Measurements from ENCODE around the gene ALK. TPM values are rescaled to one million over a fixed set of nuclear protein-coding genes. Genes with fewer than 3 reads are reported as not detected.

ALK gene
- polyA plus RNA-seq, 4 donors = 0.04 to 0.98 TPM; not detected in 2

GRCh38 chr2:29367986-29368658 lies 553.3 kb downstream of the ALK start:
- DNase-seq = no peak
- Histone ChIP-seq H3K27ac (ENCODE audit: low read depth in 1 of 3, low read length in 2 of 3) (no peak overlapping the region), H3K36me3 (ENCODE audit: control insufficient read depth in 3 of 3, insufficient read depth in 2 of 3, low read depth in 1 of 3, low read length in 3 of 3) (no peaks in the 10 kb centered on the region), H3K4me3 (ENCODE audit: low read depth in 1 of 3, low read length in 3 of 3) (no peak overlapping the region), H3K27me3 (ENCODE audit: control insufficient read depth in 3 of 3, insufficient read depth in 3 of 3, low read length in 3 of 3) (peaks cover 0 to 3% (median 0%) of the 10 kb centered on the region in 3 donors), H3K4me1 (ENCODE audit: control insufficient read depth in 3 of 3, insufficient read depth in 2 of 3, low read depth in 1 of 3, low read length in 2 of 3) (no peaks in the 10 kb centered on the region), H3K9me3 (ENCODE audit: control insufficient read depth in 2 of 2, insufficient read depth in 1 of 2, low read depth in 1 of 2, low read length in 1 of 2) (no peaks in the 10 kb centered on the region)
- FAIRE-seq = no peak
- WGBS, 3 donors = 87 to 94% (median 89%) methylated on average over 3 of the region's 3 CpGs

- DNase-seq (no peak), FAIRE-seq (no peak)
- Histone ChIP-seq H3K27ac (ENCODE audit: low read depth in 1 of 3, low read length in 2 of 3) (no peak overlapping the region), H3K4me3 (ENCODE audit: low read depth in 1 of 3, low read length in 3 of 3) (no peak overlapping the region), H3K27me3 (ENCODE audit: control insufficient read depth in 3 of 3, insufficient read depth in 3 of 3, low read length in 3 of 3) (peaks cover 0 to 3% (median 2%) of the 10 kb centered on the region in 3 donors), H3K9me3 (ENCODE audit: control insufficient read depth in 2 of 2, insufficient read depth in 1 of 2, low read depth in 1 of 2, low read length in 1 of 2) (no peaks in the 10 kb centered on the region), H3K4me1 (ENCODE audit: control insufficient read depth in 3 of 3, insufficient read depth in 2 of 3, low read depth in 1 of 3, low read length in 2 of 3) (no peaks in the 10 kb centered on the region), H3K36me3 (ENCODE audit: control insufficient read depth in 3 of 3, insufficient read depth in 2 of 3, low read depth in 1 of 3, low read length in 3 of 3) (no peaks in the 10 kb centered on the region)
- WGBS, 3 donors = 80 to 87% (median 82%) methylated on average over 2 of the region's 2 CpGs
Observed at GRCh38 chr2:29363111-29363510, 558.3 kb downstream of the ALK start.

GRCh38 chr2:29361231-29361630 lies 560.2 kb downstream of the ALK start:
- H3K27me3 ChIP-seq (ENCODE audit: control insufficient read depth in 3 of 3, insufficient read depth in 3 of 3, low read length in 3 of 3) = peaks cover 0 to 2% (median 2%) of the 10 kb centered on the region in 3 donors
- H3K36me3 ChIP-seq (ENCODE audit: control insufficient read depth in 3 of 3, insufficient read depth in 2 of 3, low read depth in 1 of 3, low read length in 3 of 3) = no peaks in the 10 kb centered on the region
- H3K4me3 ChIP-seq (ENCODE audit: low read depth in 1 of 3, low read length in 3 of 3) = no peak overlapping the region
- 67 to 89% (median 83%) methylated on average over 6 of the region's 6 CpGs for WGBS, 3 donors
- FAIRE-seq (no peak), DNase-seq (no peak)
- no peak overlapping the region for H3K27ac ChIP-seq (ENCODE audit: low read depth in 1 of 3, low read length in 2 of 3)
- H3K9me3 ChIP-seq (ENCODE audit: control insufficient read depth in 2 of 2, insufficient read depth in 1 of 2, low read depth in 1 of 2, low read length in 1 of 2) = no peaks in the 10 kb centered on the region
- H3K4me1 ChIP-seq (ENCODE audit: control insufficient read depth in 3 of 3, insufficient read depth in 2 of 3, low read depth in 1 of 3, low read length in 2 of 3) = no peaks in the 10 kb centered on the region

- WGBS, 3 donors = 48 to 57% (median 51%) methylated on average over 3 of the region's 3 CpGs
- H3K4me1 ChIP-seq (ENCODE audit: control insufficient read depth in 3 of 3, insufficient read depth in 2 of 3, low read depth in 1 of 3, low read length in 2 of 3) = no peaks in the 10 kb centered on the region
- no peak for FAIRE-seq
- no peak for DNase-seq
- no peaks in the 10 kb centered on the region for H3K36me3 ChIP-seq (ENCODE audit: control insufficient read depth in 3 of 3, insufficient read depth in 2 of 3, low read depth in 1 of 3, low read length in 3 of 3)
- H3K27ac ChIP-seq (ENCODE audit: low read depth in 1 of 3, low read length in 2 of 3) = no peak overlapping the region
- H3K4me3 ChIP-seq (ENCODE audit: low read depth in 1 of 3, low read length in 3 of 3) = no peak overlapping the region
- peaks cover 0 to 2% (median 0%) of the 10 kb centered on the region in 3 donors for H3K27me3 ChIP-seq (ENCODE audit: control insufficient read depth in 3 of 3, insufficient read depth in 3 of 3, low read length in 3 of 3)
- H3K9me3 ChIP-seq (ENCODE audit: control insufficient read depth in 2 of 2, insufficient read depth in 1 of 2, low read depth in 1 of 2, low read length in 1 of 2) = no peaks in the 10 kb centered on the region
Observed at GRCh38 chr2:29360016-29360784, 561.2 kb downstream of the ALK start.

GRCh38 chr2:29353403-29353991 lies 567.9 kb downstream of the ALK start:
- WGBS, 3 donors = 87 to 96% (median 93%) methylated on average over 1 of the region's 1 CpG
- H3K27me3 ChIP-seq (ENCODE audit: control insufficient read depth in 3 of 3, insufficient read depth in 3 of 3, low read length in 3 of 3) = no peaks in the 10 kb centered on the region
- no peak for FAIRE-seq
- H3K4me3 ChIP-seq (ENCODE audit: low read depth in 1 of 3, low read length in 3 of 3) = no peak overlapping the region
- H3K9me3 ChIP-seq (ENCODE audit: control insufficient read depth in 2 of 2, insufficient read depth in 1 of 2, low read depth in 1 of 2, low read length in 1 of 2) = no peaks in the 10 kb centered on the region
- no peak for DNase-seq
- no peaks in the 10 kb centered on the region for H3K36me3 ChIP-seq (ENCODE audit: control insufficient read depth in 3 of 3, insufficient read depth in 2 of 3, low read depth in 1 of 3, low read length in 3 of 3)
- no peak overlapping the region for H3K27ac ChIP-seq (ENCODE audit: low read depth in 1 of 3, low read length in 2 of 3)
- no peaks in the 10 kb centered on the region for H3K4me1 ChIP-seq (ENCODE audit: control insufficient read depth in 3 of 3, insufficient read depth in 2 of 3, low read depth in 1 of 3, low read length in 2 of 3)

- DNase-seq (no peak), FAIRE-seq (no peak)
- no peak overlapping the region for H3K4me3 ChIP-seq (ENCODE audit: low read depth in 1 of 3, low read length in 3 of 3)
- no peak overlapping the region for H3K27ac ChIP-seq (ENCODE audit: low read depth in 1 of 3, low read length in 2 of 3)
- no peaks in the 10 kb centered on the region for H3K9me3 ChIP-seq (ENCODE audit: control insufficient read depth in 2 of 2, insufficient read depth in 1 of 2, low read depth in 1 of 2, low read length in 1 of 2)
- 76 to 92% (median 88%) methylated on average over 9 of the region's 9 CpGs for WGBS, 3 donors
- H3K4me1 ChIP-seq (ENCODE audit: control insufficient read depth in 3 of 3, insufficient read depth in 2 of 3, low read depth in 1 of 3, low read length in 2 of 3) = no peaks in the 10 kb centered on the region
- no peaks in the 10 kb centered on the region for H3K27me3 ChIP-seq (ENCODE audit: control insufficient read depth in 3 of 3, insufficient read depth in 3 of 3, low read length in 3 of 3)
- no peaks in the 10 kb centered on the region for H3K36me3 ChIP-seq (ENCODE audit: control insufficient read depth in 3 of 3, insufficient read depth in 2 of 3, low read depth in 1 of 3, low read length in 3 of 3)
Observed at GRCh38 chr2:29351916-29352591, 569.3 kb downstream of the ALK start.

- Histone ChIP-seq H3K9me3 (ENCODE audit: control insufficient read depth in 2 of 2, insufficient read depth in 1 of 2, low read depth in 1 of 2, low read length in 1 of 2) (no peaks in the 10 kb centered on the region), H3K4me3 (ENCODE audit: low read depth in 1 of 3, low read length in 3 of 3) (no peak overlapping the region), H3K27ac (ENCODE audit: low read depth in 1 of 3, low read length in 2 of 3) (no peak overlapping the region), H3K4me1 (ENCODE audit: control insufficient read depth in 3 of 3, insufficient read depth in 2 of 3, low read depth in 1 of 3, low read length in 2 of 3) (no peaks in the 10 kb centered on the region), H3K36me3 (ENCODE audit: control insufficient read depth in 3 of 3, insufficient read depth in 2 of 3, low read depth in 1 of 3, low read length in 3 of 3) (no peaks in the 10 kb centered on the region), H3K27me3 (ENCODE audit: control insufficient read depth in 3 of 3, insufficient read depth in 3 of 3, low read length in 3 of 3) (no peaks in the 10 kb centered on the region)
- WGBS, 3 donors = 71 to 77% (median 75%) methylated on average over 5 of the region's 5 CpGs
- FAIRE-seq (no peak), DNase-seq (no peak)
Observed at GRCh38 chr2:29351248-29351647, 570.1 kb downstream of the ALK start.

GRCh38 chr2:29349316-29350030 lies 571.9 kb downstream of the ALK start:
- Histone ChIP-seq H3K27me3 (ENCODE audit: control insufficient read depth in 3 of 3, insufficient read depth in 3 of 3, low read length in 3 of 3) (no peaks in the 10 kb centered on the region), H3K4me3 (ENCODE audit: low read depth in 1 of 3, low read length in 3 of 3) (no peak overlapping the region), H3K27ac (ENCODE audit: low read depth in 1 of 3, low read length in 2 of 3) (no peak overlapping the region), H3K4me1 (ENCODE audit: control insufficient read depth in 3 of 3, insufficient read depth in 2 of 3, low read depth in 1 of 3, low read length in 2 of 3) (no peaks in the 10 kb centered on the region), H3K36me3 (ENCODE audit: control insufficient read depth in 3 of 3, insufficient read depth in 2 of 3, low read depth in 1 of 3, low read length in 3 of 3) (no peaks in the 10 kb centered on the region), H3K9me3 (ENCODE audit: control insufficient read depth in 2 of 2, insufficient read depth in 1 of 2, low read depth in 1 of 2, low read length in 1 of 2) (no peaks in the 10 kb centered on the region)
- 82 to 89% (median 84%) methylated on average over 5 of the region's 5 CpGs for WGBS, 3 donors
- FAIRE-seq = no peak
- no peak for DNase-seq
